Astrocyte (in vitro differentiated cells and primary cell): ENCODE measurements around the gene FAM76B.

Experiments
- CTCF ChIP-seq: IDR thresholded peaks from 2 replicates; pipeline ENCODE4 v1.5.1; 2011; ENCODE audit warnings: low read depth, mild to moderate bottlenecking, inconsistent platforms, low read length, moderate library complexity; ENCODE audit not compliant: insufficient read depth
- EZH2 ChIP-seq: IDR thresholded peaks from 2 replicates; pipeline ENCODE4 v1.6.1; 2012; ENCODE audit warnings: mild to moderate bottlenecking, low read length, inconsistent platforms; ENCODE audit not compliant: insufficient read depth

GRCh38 chr11:95762534-95762933, 27.0 kb downstream of the FAM76B start:
- TF ChIP-seq CTCF (no peak), EZH2 (no peak)
